SIG-M5 (cell line): ENCODE results near the gene SRSF7.

Source experiments
- DNase-seq: peaks from one replicate; lab custom pipeline; 2025; lab: John Stamatoyannopoulos, UW

Gene SRSF7

GRCh38 chr2:38701542-38701941, 49.6 kb downstream of the SRSF7 start:
- no peak for DNase-seq

GRCh38 chr2:38700881-38701458, 50.2 kb downstream of the SRSF7 start:
- DNase-seq = no peak

- no peak for DNase-seq
These were observed 50.9 kb downstream of the SRSF7 start for GRCh38 chr2:38700113-38700785.

GRCh38 chr2:38698467-38699003, 52.6 kb downstream of the SRSF7 start:
- DNase-seq = no peak

- no peak for DNase-seq
These were observed 53.9 kb downstream of the SRSF7 start for GRCh38 chr2:38697116-38697840.
